ENCODE results near the gene VEZF1. TPM values are rescaled to one million over a fixed set of nuclear protein-coding genes. Genes with fewer than 3 reads are reported as not detected.
A peak's percentile ranks its signal among the peaks of the same experiment; 100 is the strongest.

VEZF1 gene
- total RNA-seq, 1 donor from 2014 or later, result 82.5 TPM

DNA sequence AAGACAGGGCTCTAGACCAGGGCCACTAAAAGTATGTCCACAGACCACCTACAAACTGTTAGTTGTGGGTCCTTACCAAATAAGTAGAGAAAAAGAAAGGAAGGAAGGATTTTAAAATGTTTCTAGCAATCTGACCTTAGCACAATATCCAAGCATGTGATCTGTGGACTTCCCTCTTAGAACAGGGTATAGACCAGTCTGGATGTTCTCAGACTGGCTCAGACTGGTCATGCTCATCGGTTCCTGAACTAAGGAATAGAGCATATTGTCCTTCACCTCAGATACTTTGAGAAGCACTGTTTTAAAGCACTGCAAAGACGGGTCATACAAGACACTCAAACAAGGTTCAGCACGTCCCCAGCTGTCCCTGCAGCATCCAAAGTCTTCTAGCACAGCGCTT lies 58.7 kb downstream of the VEZF1 start:
- Mint-ChIP-seq H3K4me3 (no peak overlapping the region), H3K27ac (peak overlapping the region; percentile 53), H3K4me1 (peaks cover 53% of the 10 kb centered on the region), H3K9me3 (no peaks in the 10 kb centered on the region), H3K27me3 (ENCODE audit: low read depth) (no peaks in the 10 kb centered on the region), H3K36me3 (peaks cover under 1% of the 10 kb centered on the region)
- TF ChIP-seq, protein P1, sequence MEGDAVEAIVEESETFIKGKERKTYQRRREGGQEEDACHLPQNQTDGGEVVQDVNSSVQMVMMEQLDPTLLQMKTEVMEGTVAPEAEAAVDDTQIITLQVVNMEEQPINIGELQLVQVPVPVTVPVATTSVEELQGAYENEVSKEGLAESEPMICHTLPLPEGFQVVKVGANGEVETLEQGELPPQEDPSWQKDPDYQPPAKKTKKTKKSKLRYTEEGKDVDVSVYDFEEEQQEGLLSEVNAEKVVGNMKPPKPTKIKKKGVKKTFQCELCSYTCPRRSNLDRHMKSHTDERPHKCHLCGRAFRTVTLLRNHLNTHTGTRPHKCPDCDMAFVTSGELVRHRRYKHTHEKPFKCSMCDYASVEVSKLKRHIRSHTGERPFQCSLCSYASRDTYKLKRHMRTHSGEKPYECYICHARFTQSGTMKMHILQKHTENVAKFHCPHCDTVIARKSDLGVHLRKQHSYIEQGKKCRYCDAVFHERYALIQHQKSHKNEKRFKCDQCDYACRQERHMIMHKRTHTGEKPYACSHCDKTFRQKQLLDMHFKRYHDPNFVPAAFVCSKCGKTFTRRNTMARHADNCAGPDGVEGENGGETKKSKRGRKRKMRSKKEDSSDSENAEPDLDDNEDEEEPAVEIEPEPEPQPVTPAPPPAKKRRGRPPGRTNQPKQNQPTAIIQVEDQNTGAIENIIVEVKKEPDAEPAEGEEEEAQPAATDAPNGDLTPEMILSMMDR (IDR thresholded peaks at IDR 0.05; ENCODE audit: unreplicated experiment), result no peak
- DNase-seq (ENCODE audit: low spot score in 2 of 2, unreplicated experiment in 2 of 2), result no peak

DNA sequence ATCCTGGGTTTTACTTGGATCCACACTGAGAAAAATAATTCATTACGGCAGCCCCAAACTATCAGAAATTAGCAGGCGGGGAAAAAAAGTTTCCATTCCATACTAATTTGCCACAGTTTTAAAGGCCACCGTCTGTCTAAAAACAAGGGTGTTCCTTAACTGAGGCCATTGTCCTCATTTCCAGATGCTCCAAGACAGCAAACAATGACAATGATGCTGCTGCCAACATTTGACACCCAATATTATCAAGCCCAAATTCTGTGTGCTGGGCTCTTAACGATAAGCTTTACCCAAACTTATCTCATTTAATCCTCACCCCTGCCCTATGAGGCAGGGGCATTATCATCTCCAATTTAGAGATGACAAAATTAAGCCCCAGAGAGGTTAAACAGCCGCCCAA lies 59.1 kb downstream of the VEZF1 start:
- no peak overlapping the region for H3K4me3 Mint-ChIP-seq
- peak overlapping the region; percentile 53 for H3K27ac Mint-ChIP-seq
- no peaks in the 10 kb centered on the region for H3K27me3 Mint-ChIP-seq (ENCODE audit: low read depth)
- TF ChIP-seq, protein P1 (IDR thresholded peaks at IDR 0.05; ENCODE audit: unreplicated experiment), result no peak
- H3K4me1 Mint-ChIP-seq, result peaks cover 53% of the 10 kb centered on the region
- peaks cover 2% of the 10 kb centered on the region for H3K36me3 Mint-ChIP-seq
- H3K9me3 Mint-ChIP-seq, result no peaks in the 10 kb centered on the region
- DNase-seq (ENCODE audit: low spot score in 2 of 2, unreplicated experiment in 2 of 2), result no peak

DNA sequence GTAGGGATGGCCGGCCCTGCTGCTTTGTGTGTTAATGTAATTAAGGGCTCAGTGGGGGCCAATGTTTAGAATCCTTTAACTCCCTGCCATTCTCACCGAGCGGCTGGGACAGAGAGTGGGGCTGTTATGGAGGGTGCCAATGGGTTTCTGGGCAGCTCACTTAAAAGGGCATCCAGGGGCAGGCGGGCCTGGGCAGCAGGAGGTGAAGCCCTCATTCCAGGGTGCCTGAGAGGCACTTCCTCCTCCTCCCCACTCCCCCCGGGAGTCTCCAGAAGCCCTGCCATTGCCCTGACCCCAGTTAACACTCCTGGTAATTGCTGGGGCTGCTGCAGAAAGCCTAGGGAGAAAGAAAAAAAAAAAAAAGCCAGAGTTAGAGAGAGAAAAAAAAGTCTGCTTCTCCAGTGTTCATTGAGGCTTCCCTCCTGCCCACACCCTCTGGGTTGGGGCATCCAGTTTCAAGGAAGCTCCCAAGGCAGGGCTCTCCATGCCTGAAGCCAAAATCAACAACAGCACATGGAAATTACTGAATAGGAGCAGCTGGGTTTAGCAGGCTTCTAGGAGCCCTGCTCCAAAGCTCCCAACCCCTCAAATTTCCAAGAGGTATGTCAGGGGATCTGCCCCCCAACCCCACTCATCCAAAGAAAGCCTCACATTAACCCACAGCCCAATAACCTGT lies 60.9 kb downstream of the VEZF1 start:
- H3K4me1 Mint-ChIP-seq, result peaks cover 46% of the 10 kb centered on the region
- TF ChIP-seq, protein P1 (IDR thresholded peaks at IDR 0.05; ENCODE audit: unreplicated experiment), result no peak
- no peaks in the 10 kb centered on the region for H3K27me3 Mint-ChIP-seq (ENCODE audit: low read depth)
- H3K9me3 Mint-ChIP-seq, result no peaks in the 10 kb centered on the region
- no peak overlapping the region for H3K4me3 Mint-ChIP-seq
- H3K27ac Mint-ChIP-seq, result peak overlapping the region; percentile 90
- H3K36me3 Mint-ChIP-seq, result peaks cover 2% of the 10 kb centered on the region
- no peak for DNase-seq (ENCODE audit: low spot score in 2 of 2, unreplicated experiment in 2 of 2)

DNA sequence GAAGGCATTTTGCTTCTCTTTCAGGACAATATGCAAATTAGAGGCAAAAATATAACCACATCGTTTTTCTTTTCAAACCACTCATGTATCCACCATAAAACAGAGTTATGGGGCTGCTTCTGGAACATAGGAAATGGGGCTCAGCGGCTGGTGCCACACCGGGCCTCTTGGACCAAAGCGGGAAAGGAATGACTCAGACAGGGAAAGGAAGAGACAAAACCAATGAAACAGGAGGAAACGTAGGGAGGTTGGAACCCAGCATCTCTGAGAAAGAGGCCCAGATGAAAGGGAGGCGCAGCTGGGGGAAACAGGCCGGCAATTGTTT lies 61.4 kb downstream of the VEZF1 start:
- Mint-ChIP-seq H3K36me3 (peaks cover 2% of the 10 kb centered on the region), H3K9me3 (no peaks in the 10 kb centered on the region), H3K4me3 (no peak overlapping the region), H3K27me3 (ENCODE audit: low read depth) (no peaks in the 10 kb centered on the region), H3K4me1 (peaks cover 49% of the 10 kb centered on the region), H3K27ac (peak overlapping the region; percentile 90)
- no peak for DNase-seq (ENCODE audit: low spot score in 2 of 2, unreplicated experiment in 2 of 2)
- TF ChIP-seq, protein P1 (IDR thresholded peaks at IDR 0.05; ENCODE audit: unreplicated experiment), result no peak

DNA sequence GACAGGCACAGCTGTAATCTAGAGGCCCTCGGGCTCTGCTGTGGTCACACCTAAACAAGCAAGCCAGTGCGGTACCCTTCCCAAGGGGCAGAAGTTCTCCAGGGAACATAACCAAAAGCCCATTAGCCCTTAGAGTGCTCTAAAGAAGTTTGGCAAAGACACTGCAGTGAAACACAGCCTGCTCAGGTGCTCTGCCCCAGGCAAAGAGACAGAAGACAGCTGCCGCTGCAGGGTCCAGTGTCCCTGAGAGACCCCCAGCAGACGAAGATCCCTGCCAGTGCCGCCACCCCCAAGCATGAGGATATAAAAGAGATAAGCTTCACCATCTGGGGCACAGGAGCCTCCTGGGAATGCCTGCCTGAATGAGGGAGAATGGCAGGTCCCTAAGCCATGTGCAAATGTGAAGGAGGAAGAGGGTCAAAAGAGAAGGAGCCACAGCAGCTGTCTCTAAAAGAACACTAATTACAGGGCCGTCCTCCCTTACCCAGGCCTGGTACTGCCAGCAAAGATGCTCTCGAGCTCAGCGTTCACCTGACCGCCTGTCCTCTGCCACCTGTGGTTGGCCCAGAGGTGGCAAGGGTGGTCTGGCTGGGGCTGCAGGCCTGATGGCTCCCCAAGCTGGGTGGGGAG lies 62.6 kb downstream of the VEZF1 start:
- Mint-ChIP-seq H3K4me1 (peaks cover 51% of the 10 kb centered on the region), H3K27ac (peak overlapping the region; percentile 69), H3K9me3 (no peaks in the 10 kb centered on the region), H3K4me3 (no peak overlapping the region), H3K36me3 (peaks cover 2% of the 10 kb centered on the region), H3K27me3 (ENCODE audit: low read depth) (no peaks in the 10 kb centered on the region)
- no peak for DNase-seq (ENCODE audit: low spot score in 2 of 2, unreplicated experiment in 2 of 2)
- TF ChIP-seq, protein P1 (IDR thresholded peaks at IDR 0.05; ENCODE audit: unreplicated experiment), result no peak
